Fibroblast of mammary gland (primary cell): ENCODE measurements around the gene CLN3.
A peak's percentile ranks its signal among the peaks of the same experiment; 100 is the strongest.

ENCODE experiments used
- DNase-seq: peaks from one replicate; pipeline ENCODE4 v3.0.0-alpha.2; 2010; ENCODE audit warnings: low read depth
- H3K4me3 ChIP-seq: 2 replicates; pipeline ENCODE4 v1.5.1; 2011; ENCODE audit warnings: low read depth, mild to moderate bottlenecking, low read length, moderate library complexity; ENCODE audit not compliant: control insufficient read depth
- CTCF ChIP-seq: conservative IDR thresholded peaks from 2 replicates; pipeline ENCODE4 v1.5.1; 2011; ENCODE audit warnings: low read depth, low read length, inconsistent platforms; ENCODE audit not compliant: control insufficient read depth, insufficient read depth

Gene CLN3

GRCh38 chr16:28491970-28492474 is at the start of gene CLN3:
TSS of gene CLN3 (minus strand) at chr16:28492074. CDS start at chr16:28491759, 315 bp downstream.
- TF ChIP-seq CTCF, result no peak
- peak; percentile 94 for DNase-seq
- peak within 1 kb of the TSS; percentile 97 for H3K4me3 ChIP-seq

- no peak for TF ChIP-seq CTCF
- no peak for DNase-seq
- no peak overlapping the region for H3K4me3 ChIP-seq
Measured at GRCh38 chr16:28540346-28540745, 48.5 kb upstream of the CLN3 start.

- no peak for TF ChIP-seq CTCF
- H3K4me3 ChIP-seq, result peak within 1 kb of the TSS; percentile 75
- peak; percentile 99 for DNase-seq
Measured at GRCh38 chr16:28538733-28539596, 47.1 kb upstream of the CLN3 start, which contains the start of gene NUPR1. TSS of gene NUPR1 (minus strand) at chr16:28538974. CDS start at chr16:28538907, 67 bp downstream.

GRCh38 chr16:28537964-28538732 is 46.3 kb upstream of the CLN3 start:
- DNase-seq, result no peak
- TF ChIP-seq CTCF, result no peak
- H3K4me3 ChIP-seq, result peak overlapping the region; percentile 75

- peak overlapping the region; percentile 75 for H3K4me3 ChIP-seq
- TF ChIP-seq CTCF, result no peak
- DNase-seq, result no peak
Measured at GRCh38 chr16:28537076-28537475, 45.2 kb upstream of the CLN3 start.

- no peak overlapping the region for H3K4me3 ChIP-seq
- peak; percentile 90 for DNase-seq
- no peak for TF ChIP-seq CTCF
Measured at GRCh38 chr16:28534542-28535373, 42.9 kb upstream of the CLN3 start.
